Measurements from ENCODE around the gene RUNX2.
A peak's percentile ranks its signal among the peaks of the same experiment; 100 is the strongest.

The RUNX2 gene

DNA sequence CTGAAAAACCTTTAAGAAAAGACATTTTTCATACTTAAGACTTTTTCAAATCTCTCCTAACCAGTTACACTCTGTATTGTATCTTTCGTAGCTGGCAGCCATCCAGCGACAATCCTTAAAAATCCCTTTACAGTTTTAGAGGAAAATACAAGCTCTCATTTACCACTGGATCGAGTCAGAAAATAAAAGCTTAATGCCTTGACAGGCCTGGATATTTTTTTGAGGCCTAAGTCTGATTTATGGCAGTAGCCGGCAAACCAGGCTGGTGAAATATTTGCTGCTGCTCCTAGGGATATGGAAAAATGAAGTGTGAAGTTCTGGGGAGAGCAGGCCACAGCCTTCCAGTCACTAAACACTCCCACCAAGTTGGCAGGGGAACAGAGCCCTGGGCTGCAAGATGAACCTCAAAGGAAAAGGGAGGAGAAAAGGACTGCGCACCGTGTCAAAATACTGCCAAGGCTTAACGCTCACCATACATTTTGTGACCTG lies 262.6 kb downstream of the RUNX2 start:
- POLR2A ChIA-PET: no interaction called here
- CTCF ChIA-PET: interaction anchor here (0.9 to 1.2 kb wide), 2 partner anchors 124 to 170 kb away, joined by 3 to 4 read pairs; no protein-coding TSS in a partner anchor
- TF ChIP-seq, protein P1, sequence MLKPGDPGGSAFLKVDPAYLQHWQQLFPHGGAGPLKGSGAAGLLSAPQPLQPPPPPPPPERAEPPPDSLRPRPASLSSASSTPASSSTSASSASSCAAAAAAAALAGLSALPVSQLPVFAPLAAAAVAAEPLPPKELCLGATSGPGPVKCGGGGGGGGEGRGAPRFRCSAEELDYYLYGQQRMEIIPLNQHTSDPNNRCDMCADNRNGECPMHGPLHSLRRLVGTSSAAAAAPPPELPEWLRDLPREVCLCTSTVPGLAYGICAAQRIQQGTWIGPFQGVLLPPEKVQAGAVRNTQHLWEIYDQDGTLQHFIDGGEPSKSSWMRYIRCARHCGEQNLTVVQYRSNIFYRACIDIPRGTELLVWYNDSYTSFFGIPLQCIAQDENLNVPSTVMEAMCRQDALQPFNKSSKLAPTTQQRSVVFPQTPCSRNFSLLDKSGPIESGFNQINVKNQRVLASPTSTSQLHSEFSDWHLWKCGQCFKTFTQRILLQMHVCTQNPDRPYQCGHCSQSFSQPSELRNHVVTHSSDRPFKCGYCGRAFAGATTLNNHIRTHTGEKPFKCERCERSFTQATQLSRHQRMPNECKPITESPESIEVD (tag by site-specific recombination; IDR thresholded peaks at IDR 0.05): peak; percentile 43
- TF ChIP-seq ZNF335 (tag by site-specific recombination; conservative IDR thresholded peaks at IDR 0.05) (0 out of 2 replicates have a peak, but pooled peaks have one; percentile 17), WT1 (tag by site-specific recombination; IDR thresholded peaks at IDR 0.05) (peak; percentile 54), ZNF2 (tag by site-specific recombination; IDR thresholded peaks at IDR 0.05) (no peak), ZFP69B (tag by site-specific recombination; IDR thresholded peaks at IDR 0.05) (no peak), ZBTB48 (tag by site-specific recombination; IDR thresholded peaks at IDR 0.05) (0 out of 2 replicates have a peak, but pooled peaks have one; percentile 62)
- TF ChIP-seq, protein P2, sequence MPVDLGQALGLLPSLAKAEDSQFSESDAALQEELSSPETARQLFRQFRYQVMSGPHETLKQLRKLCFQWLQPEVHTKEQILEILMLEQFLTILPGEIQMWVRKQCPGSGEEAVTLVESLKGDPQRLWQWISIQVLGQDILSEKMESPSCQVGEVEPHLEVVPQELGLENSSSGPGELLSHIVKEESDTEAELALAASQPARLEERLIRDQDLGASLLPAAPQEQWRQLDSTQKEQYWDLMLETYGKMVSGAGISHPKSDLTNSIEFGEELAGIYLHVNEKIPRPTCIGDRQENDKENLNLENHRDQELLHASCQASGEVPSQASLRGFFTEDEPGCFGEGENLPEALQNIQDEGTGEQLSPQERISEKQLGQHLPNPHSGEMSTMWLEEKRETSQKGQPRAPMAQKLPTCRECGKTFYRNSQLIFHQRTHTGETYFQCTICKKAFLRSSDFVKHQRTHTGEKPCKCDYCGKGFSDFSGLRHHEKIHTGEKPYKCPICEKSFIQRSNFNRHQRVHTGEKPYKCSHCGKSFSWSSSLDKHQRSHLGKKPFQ (tag by site-specific recombination; IDR thresholded peaks at IDR 0.05): peak; percentile 40; the same call in 1 of the 2 replicates
- H3K4me3 ChIP-seq (ENCODE audit: low read depth, low read length): no peak overlapping the region
- H3K27ac ChIP-seq (ENCODE audit: extremely low read depth, low read depth, low read length): peak overlapping the region; percentile 83
- H3K9me3 ChIP-seq (ENCODE audit: control insufficient read depth, insufficient read depth, low read depth, low read length): no peaks in the 10 kb centered on the region
- no peaks in the 10 kb centered on the region for H3K36me3 ChIP-seq (ENCODE audit: control insufficient read depth in 2 of 2, insufficient read depth in 1 of 2, low read length in 2 of 2)
- H3K4me1 ChIP-seq (ENCODE audit: control insufficient read depth, insufficient read depth, low read length): peaks cover 33% of the 10 kb centered on the region

DNA sequence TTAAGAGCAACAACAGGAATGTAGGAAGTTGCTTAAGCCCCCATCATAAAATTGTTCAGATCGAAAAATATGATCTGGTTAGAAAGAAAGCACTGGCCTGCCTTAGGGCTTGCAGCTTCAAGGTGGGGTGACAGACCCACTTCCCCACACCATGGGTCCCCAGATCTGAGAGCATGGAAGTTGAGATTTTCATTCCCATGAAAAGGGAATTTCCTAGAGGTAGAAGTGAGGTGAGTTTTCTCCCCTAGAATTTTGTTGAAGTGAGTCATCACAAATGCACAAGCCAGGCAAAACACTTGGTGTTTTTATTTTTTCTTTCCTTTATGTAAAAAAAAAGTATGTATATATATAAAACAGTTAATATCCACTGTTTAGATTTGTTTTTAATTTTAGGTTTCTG lies 263.2 kb downstream of the RUNX2 start:
- H3K4me3 ChIP-seq (ENCODE audit: low read depth, low read length): no peak overlapping the region
- ChIA-PET CTCF (interaction anchor here (0.6 to 1.2 kb wide), 3 partner anchors 123 to 936 kb away, joined by 3 to 4 read pairs (median 3); no protein-coding TSS in a partner anchor), POLR2A (no interaction called here)
- peaks cover 33% of the 10 kb centered on the region for H3K4me1 ChIP-seq (ENCODE audit: control insufficient read depth, insufficient read depth, low read length)
- H3K9me3 ChIP-seq (ENCODE audit: control insufficient read depth, insufficient read depth, low read depth, low read length): no peaks in the 10 kb centered on the region
- peak overlapping the region; percentile 83 for H3K27ac ChIP-seq (ENCODE audit: extremely low read depth, low read depth, low read length)
- no peaks in the 10 kb centered on the region for H3K36me3 ChIP-seq (ENCODE audit: control insufficient read depth in 2 of 2, insufficient read depth in 1 of 2, low read length in 2 of 2)
- TF ChIP-seq, protein P3, sequence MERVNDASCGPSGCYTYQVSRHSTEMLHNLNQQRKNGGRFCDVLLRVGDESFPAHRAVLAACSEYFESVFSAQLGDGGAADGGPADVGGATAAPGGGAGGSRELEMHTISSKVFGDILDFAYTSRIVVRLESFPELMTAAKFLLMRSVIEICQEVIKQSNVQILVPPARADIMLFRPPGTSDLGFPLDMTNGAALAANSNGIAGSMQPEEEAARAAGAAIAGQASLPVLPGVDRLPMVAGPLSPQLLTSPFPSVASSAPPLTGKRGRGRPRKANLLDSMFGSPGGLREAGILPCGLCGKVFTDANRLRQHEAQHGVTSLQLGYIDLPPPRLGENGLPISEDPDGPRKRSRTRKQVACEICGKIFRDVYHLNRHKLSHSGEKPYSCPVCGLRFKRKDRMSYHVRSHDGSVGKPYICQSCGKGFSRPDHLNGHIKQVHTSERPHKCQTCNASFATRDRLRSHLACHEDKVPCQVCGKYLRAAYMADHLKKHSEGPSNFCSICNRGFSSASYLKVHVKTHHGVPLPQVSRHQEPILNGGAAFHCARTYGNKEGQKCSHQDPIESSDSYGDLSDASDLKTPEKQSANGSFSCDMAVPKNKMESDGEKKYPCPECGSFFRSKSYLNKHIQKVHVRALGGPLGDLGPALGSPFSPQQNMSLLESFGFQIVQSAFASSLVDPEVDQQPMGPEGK (tag by site-specific recombination; IDR thresholded peaks at IDR 0.05): no peak
- TF ChIP-seq ZNF48 (tag by site-specific recombination; IDR thresholded peaks at IDR 0.05): no peak
- TF ChIP-seq ZNF302 (tag by site-specific recombination; IDR thresholded peaks at IDR 0.05; ENCODE audit: low read depth): no peak
- TF ChIP-seq ZSCAN16 (tag by site-specific recombination; IDR thresholded peaks at IDR 0.05): no peak
- TF ChIP-seq, protein P4, sequence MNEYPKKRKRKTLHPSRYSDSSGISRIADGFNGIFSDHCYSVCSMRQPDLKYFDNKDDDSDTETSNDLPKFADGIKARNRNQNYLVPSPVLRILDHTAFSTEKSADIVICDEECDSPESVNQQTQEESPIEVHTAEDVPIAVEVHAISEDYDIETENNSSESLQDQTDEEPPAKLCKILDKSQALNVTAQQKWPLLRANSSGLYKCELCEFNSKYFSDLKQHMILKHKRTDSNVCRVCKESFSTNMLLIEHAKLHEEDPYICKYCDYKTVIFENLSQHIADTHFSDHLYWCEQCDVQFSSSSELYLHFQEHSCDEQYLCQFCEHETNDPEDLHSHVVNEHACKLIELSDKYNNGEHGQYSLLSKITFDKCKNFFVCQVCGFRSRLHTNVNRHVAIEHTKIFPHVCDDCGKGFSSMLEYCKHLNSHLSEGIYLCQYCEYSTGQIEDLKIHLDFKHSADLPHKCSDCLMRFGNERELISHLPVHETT (tag by site-specific recombination; IDR thresholded peaks at IDR 0.05): no peak
- TF ChIP-seq, protein P5, sequence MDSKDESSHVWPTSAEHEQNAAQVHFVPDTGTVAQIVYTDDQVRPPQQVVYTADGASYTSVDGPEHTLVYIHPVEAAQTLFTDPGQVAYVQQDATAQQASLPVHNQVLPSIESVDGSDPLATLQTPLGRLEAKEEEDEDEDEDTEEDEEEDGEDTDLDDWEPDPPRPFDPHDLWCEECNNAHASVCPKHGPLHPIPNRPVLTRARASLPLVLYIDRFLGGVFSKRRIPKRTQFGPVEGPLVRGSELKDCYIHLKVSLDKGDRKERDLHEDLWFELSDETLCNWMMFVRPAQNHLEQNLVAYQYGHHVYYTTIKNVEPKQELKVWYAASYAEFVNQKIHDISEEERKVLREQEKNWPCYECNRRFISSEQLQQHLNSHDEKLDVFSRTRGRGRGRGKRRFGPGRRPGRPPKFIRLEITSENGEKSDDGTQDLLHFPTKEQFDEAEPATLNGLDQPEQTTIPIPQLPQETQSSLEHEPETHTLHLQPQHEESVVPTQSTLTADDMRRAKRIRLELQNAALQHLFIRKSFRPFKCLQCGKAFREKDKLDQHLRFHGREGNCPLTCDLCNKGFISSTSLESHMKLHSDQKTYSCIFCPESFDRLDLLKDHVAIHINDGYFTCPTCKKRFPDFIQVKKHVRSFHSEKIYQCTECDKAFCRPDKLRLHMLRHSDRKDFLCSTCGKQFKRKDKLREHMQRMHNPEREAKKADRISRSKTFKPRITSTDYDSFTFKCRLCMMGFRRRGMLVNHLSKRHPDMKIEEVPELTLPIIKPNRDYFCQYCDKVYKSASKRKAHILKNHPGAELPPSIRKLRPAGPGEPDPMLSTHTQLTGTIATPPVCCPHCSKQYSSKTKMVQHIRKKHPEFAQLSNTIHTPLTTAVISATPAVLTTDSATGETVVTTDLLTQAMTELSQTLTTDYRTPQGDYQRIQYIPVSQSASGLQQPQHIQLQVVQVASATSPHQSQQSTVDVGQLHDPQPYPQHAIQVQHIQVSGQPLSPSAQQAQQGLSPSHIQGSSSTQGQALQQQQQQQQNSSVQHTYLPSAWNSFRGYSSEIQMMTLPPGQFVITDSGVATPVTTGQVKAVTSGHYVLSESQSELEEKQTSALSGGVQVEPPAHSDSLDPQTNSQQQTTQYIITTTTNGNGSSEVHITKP (tag by site-specific recombination; IDR thresholded peaks at IDR 0.05): peak; percentile 56
- no peak for TF ChIP-seq ZNF416 (tag by site-specific recombination; IDR thresholded peaks at IDR 0.05)
- TF ChIP-seq ZNF423 (tag by site-specific recombination; IDR thresholded peaks at IDR 0.05): no peak
- no peak for TF ChIP-seq HOXC10 (CRISPR knock-in tag; IDR thresholded peaks at IDR 0.05)
- TF ChIP-seq, protein P6, sequence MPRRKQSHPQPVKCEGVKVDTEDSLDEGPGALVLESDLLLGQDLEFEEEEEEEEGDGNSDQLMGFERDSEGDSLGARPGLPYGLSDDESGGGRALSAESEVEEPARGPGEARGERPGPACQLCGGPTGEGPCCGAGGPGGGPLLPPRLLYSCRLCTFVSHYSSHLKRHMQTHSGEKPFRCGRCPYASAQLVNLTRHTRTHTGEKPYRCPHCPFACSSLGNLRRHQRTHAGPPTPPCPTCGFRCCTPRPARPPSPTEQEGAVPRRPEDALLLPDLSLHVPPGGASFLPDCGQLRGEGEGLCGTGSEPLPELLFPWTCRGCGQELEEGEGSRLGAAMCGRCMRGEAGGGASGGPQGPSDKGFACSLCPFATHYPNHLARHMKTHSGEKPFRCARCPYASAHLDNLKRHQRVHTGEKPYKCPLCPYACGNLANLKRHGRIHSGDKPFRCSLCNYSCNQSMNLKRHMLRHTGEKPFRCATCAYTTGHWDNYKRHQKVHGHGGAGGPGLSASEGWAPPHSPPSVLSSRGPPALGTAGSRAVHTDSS (tag by site-specific recombination; IDR thresholded peaks at IDR 0.05): no peak
- TF ChIP-seq PRDM1 (tag by site-specific recombination; IDR thresholded peaks at IDR 0.05): peak; percentile 60; the same call in 1 of the 2 replicates
- no peak for TF ChIP-seq MYNN (tag by site-specific recombination; IDR thresholded peaks at IDR 0.05; ENCODE audit: borderline replicate concordance)
- TF ChIP-seq, protein P7, sequence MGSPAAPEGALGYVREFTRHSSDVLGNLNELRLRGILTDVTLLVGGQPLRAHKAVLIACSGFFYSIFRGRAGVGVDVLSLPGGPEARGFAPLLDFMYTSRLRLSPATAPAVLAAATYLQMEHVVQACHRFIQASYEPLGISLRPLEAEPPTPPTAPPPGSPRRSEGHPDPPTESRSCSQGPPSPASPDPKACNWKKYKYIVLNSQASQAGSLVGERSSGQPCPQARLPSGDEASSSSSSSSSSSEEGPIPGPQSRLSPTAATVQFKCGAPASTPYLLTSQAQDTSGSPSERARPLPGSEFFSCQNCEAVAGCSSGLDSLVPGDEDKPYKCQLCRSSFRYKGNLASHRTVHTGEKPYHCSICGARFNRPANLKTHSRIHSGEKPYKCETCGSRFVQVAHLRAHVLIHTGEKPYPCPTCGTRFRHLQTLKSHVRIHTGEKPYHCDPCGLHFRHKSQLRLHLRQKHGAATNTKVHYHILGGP (tag by site-specific recombination; IDR thresholded peaks at IDR 0.05): 0 out of 2 replicates have a peak, but pooled peaks have one; percentile 10
